ENCODE measurements around the gene GJD4.

GJD4 gene

DNA sequence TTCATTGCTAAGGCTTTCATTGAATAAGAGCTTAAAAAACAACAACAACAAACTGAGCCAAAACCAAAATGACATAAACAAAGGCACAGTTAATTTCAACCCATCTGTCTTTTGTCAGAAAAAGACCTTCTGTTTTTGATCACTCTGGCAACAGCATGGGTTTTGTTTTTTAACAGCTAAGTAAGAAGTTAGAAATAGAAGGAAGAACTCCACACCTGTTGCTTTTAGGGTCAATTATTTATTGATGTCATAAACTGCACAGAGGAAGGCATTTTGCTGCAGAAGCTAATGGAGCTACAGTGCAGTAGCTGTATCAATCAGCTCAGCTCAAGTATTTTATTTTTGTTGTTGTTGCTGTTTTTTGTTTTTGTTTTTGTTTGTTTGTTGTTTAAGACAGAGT is 16.3 kb upstream of the GJD4 start:
- no peak for DNase-seq (ENCODE audit: low read depth, low spot score)
- H3K4me1 ChIP-seq (ENCODE audit: insufficient read depth, insufficient read length), result peaks cover 3% of the 10 kb centered on the region
- no peak overlapping the region for H3K4me3 ChIP-seq (ENCODE audit: insufficient read length, low read depth)
- TF ChIP-seq YY1 (IDR thresholded peaks at IDR 0.05; ENCODE audit: insufficient read depth, insufficient read length) (no peak), ZNF274 (IDR thresholded peaks at IDR 0.05; ENCODE audit: low read depth, low read length) (no peak), SUZ12 (IDR thresholded peaks at IDR 0.05; ENCODE audit: extremely low read depth, insufficient read depth, insufficient read length) (no peak)
- no peaks in the 10 kb centered on the region for H3K27me3 ChIP-seq (ENCODE audit: insufficient read depth, insufficient read length)
- H3K9me3 ChIP-seq (ENCODE audit: insufficient read depth, low read length), result peaks cover 6% of the 10 kb centered on the region; the same call in 1 of the 2 replicates
- H3K36me3 ChIP-seq (ENCODE audit: insufficient read depth, insufficient read length, low read length), result no peaks in the 10 kb centered on the region
- H3K9ac ChIP-seq (ENCODE audit: insufficient read length, low read depth), result no peak overlapping the region

DNA sequence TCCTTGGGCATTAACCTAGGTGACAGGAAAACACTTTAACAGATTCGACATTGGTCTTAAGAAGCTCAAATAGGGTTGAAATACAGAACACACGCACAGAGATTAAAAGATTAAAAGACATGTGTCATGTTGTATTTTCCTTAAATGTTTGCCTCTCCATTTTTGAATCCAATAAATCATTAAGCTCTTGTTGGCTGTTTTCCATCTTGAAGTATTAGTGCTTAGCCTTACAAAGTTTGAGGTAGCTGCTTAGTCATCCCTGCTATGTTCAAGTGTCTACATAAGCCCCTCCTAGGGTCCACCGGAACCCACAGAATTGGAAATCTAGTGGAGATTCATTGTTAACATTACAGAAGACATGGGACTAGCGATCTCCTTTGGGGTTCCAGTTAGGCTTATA is 12.7 kb upstream of the GJD4 start:
- no peaks in the 10 kb centered on the region for H3K27me3 ChIP-seq (ENCODE audit: insufficient read depth, insufficient read length)
- no peak for DNase-seq (ENCODE audit: low read depth, low spot score)
- H3K4me3 ChIP-seq (ENCODE audit: insufficient read length, low read depth), result no peak overlapping the region
- peaks cover 8% of the 10 kb centered on the region for H3K4me1 ChIP-seq (ENCODE audit: insufficient read depth, insufficient read length)
- H3K36me3 ChIP-seq (ENCODE audit: insufficient read depth, insufficient read length, low read length), result no peaks in the 10 kb centered on the region
- TF ChIP-seq YY1 (IDR thresholded peaks at IDR 0.05; ENCODE audit: insufficient read depth, insufficient read length) (no peak), SUZ12 (IDR thresholded peaks at IDR 0.05; ENCODE audit: extremely low read depth, insufficient read depth, insufficient read length) (no peak), ZNF274 (IDR thresholded peaks at IDR 0.05; ENCODE audit: low read depth, low read length) (no peak)
- no peak overlapping the region for H3K9ac ChIP-seq (ENCODE audit: insufficient read length, low read depth)
- H3K9me3 ChIP-seq (ENCODE audit: insufficient read depth, low read length), result peaks cover 6% of the 10 kb centered on the region; the same call in 1 of the 2 replicates

DNA sequence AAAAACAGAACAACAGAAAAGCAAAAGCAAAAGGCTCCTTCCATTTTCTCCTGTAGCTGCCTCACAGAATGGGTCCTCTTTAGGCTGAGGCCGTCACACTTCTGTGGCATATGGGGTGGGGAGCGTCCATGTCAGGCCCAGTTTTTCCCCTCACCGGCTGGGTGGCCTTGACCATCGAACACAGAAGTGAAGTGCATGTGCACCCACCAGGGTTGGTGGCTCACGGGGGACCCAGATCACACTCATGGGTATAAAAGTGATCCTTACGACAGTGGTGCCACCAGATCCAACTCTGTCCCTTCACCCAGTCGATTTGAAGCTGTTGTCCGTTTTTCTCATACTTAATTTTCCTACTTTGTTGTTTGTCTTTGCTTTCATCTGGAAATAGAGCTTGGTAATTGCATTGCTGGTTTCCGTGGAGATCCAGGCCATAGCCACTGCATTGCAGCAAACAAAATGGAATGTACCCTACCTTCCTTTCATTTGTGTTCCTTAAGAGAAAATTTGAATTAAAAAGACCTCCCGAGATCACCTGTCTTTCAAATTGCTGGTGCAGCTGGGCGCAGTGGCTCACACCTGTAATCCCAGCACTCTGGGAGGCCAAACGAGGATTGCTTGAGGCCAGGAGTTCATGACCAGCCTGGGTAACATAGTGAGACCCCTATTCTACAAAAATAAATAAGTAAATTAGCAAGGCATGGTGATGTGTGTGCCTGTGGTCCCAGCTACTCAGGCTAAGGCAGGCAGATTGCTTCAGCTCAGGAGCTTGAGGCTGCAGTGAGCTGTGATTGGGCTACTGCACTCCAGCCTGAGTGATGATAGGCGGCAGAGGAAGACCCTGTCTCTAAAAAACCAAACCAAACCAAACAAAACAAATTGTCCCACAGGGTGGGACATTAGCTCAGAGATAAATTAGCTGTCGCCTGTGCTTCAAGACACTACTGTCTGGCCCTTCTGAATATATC is 10.7 kb upstream of the GJD4 start:
- H3K9me3 ChIP-seq (ENCODE audit: insufficient read depth, low read length), result peaks cover 6% of the 10 kb centered on the region; the same call in 1 of the 2 replicates
- H3K4me1 ChIP-seq (ENCODE audit: insufficient read depth, insufficient read length), result peaks cover 8% of the 10 kb centered on the region
- DNase-seq (ENCODE audit: low read depth, low spot score), result no peak
- H3K36me3 ChIP-seq (ENCODE audit: insufficient read depth, insufficient read length, low read length), result no peaks in the 10 kb centered on the region
- H3K27me3 ChIP-seq (ENCODE audit: insufficient read depth, insufficient read length), result no peaks in the 10 kb centered on the region
- H3K4me3 ChIP-seq (ENCODE audit: insufficient read length, low read depth), result no peak overlapping the region
- no peak overlapping the region for H3K9ac ChIP-seq (ENCODE audit: insufficient read length, low read depth)
- no peak for TF ChIP-seq YY1 (IDR thresholded peaks at IDR 0.05; ENCODE audit: insufficient read depth, insufficient read length)
- no peak for TF ChIP-seq ZNF274 (IDR thresholded peaks at IDR 0.05; ENCODE audit: low read depth, low read length)
- TF ChIP-seq SUZ12 (IDR thresholded peaks at IDR 0.05; ENCODE audit: extremely low read depth, insufficient read depth, insufficient read length), result no peak

GRCh38 chr10:35595106-35595505 is 10.0 kb upstream of the GJD4 start:
- Histone ChIP-seq H3K4me3 (ENCODE audit: insufficient read length, low read depth) (no peak overlapping the region), H3K4me1 (ENCODE audit: insufficient read depth, insufficient read length) (peaks cover 8% of the 10 kb centered on the region), H3K9me3 (ENCODE audit: insufficient read depth, low read length) (peaks cover 6% of the 10 kb centered on the region; the same call in 1 of the 2 replicates)

GRCh38 chr10:35598379-35598778 is 6.8 kb upstream of the GJD4 start:
- peaks cover 8% of the 10 kb centered on the region for H3K4me1 ChIP-seq (ENCODE audit: insufficient read depth, insufficient read length)
- TF ChIP-seq SUZ12 (IDR thresholded peaks at IDR 0.05; ENCODE audit: extremely low read depth, insufficient read depth, insufficient read length) (no peak), ZNF274 (IDR thresholded peaks at IDR 0.05; ENCODE audit: low read depth, low read length) (no peak)
- no peaks in the 10 kb centered on the region for H3K9me3 ChIP-seq (ENCODE audit: insufficient read depth, low read length)
- no peak overlapping the region for H3K9ac ChIP-seq (ENCODE audit: insufficient read length, low read depth)
- no peak overlapping the region for H3K4me3 ChIP-seq (ENCODE audit: insufficient read length, low read depth)
- DNase-seq (ENCODE audit: low read depth, low spot score), result no peak
- no peaks in the 10 kb centered on the region for H3K27me3 ChIP-seq (ENCODE audit: insufficient read depth, insufficient read length)
- H3K36me3 ChIP-seq (ENCODE audit: insufficient read depth, insufficient read length, low read length), result no peaks in the 10 kb centered on the region

More at GRCh38 chr10:35595106-35595505, 10.0 kb upstream of the GJD4 start:
- TF ChIP-seq SUZ12 (IDR thresholded peaks at IDR 0.05; ENCODE audit: extremely low read depth, insufficient read depth, insufficient read length) (no peak), ZNF274 (IDR thresholded peaks at IDR 0.05; ENCODE audit: low read depth, low read length) (no peak), YY1 (IDR thresholded peaks at IDR 0.05; ENCODE audit: insufficient read depth, insufficient read length) (no peak)
- Histone ChIP-seq H3K36me3 (ENCODE audit: insufficient read depth, insufficient read length, low read length) (no peaks in the 10 kb centered on the region), H3K9ac (ENCODE audit: insufficient read length, low read depth) (no peak overlapping the region), H3K27me3 (ENCODE audit: insufficient read depth, insufficient read length) (no peaks in the 10 kb centered on the region)
- DNase-seq (ENCODE audit: low read depth, low spot score), result no peak

DNA sequence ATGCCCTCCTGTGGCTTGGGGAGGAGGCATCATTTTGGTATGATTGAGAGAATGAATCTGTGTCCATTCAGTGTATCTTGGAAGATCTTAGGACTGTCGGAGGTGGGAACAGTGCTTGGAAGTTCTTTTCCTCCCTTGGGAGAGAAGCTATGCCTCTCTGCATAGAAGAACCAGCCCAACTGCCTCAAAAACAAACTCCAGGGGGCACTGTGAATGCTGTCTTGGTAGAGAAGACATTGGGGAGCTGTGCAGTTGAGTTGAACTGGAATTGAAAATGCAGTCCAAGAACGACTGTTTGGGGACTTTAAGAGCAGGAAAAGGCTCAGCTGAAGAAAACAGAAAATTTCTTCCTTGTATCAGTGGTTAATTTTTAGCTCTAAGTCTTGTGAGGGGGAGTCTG is 4.9 kb upstream of the GJD4 start:
- Histone ChIP-seq H3K9ac (ENCODE audit: insufficient read length, low read depth) (no peak overlapping the region), H3K36me3 (ENCODE audit: insufficient read depth, insufficient read length, low read length) (no peaks in the 10 kb centered on the region), H3K4me3 (ENCODE audit: insufficient read length, low read depth) (no peak overlapping the region), H3K4me1 (ENCODE audit: insufficient read depth, insufficient read length) (no peaks in the 10 kb centered on the region), H3K27me3 (ENCODE audit: insufficient read depth, insufficient read length) (no peaks in the 10 kb centered on the region), H3K9me3 (ENCODE audit: insufficient read depth, low read length) (no peaks in the 10 kb centered on the region)
- no peak for DNase-seq (ENCODE audit: low read depth, low spot score)
- no peak for TF ChIP-seq SUZ12 (IDR thresholded peaks at IDR 0.05; ENCODE audit: extremely low read depth, insufficient read depth, insufficient read length)
- no peak for TF ChIP-seq ZNF274 (IDR thresholded peaks at IDR 0.05; ENCODE audit: low read depth, low read length)
- no peak for TF ChIP-seq YY1 (IDR thresholded peaks at IDR 0.05; ENCODE audit: insufficient read depth, insufficient read length)

- H3K4me3 ChIP-seq (ENCODE audit: insufficient read length, low read depth), result no peak overlapping the region
- no peak for TF ChIP-seq YY1 (IDR thresholded peaks at IDR 0.05; ENCODE audit: insufficient read depth, insufficient read length)
- TF ChIP-seq SUZ12 (IDR thresholded peaks at IDR 0.05; ENCODE audit: extremely low read depth, insufficient read depth, insufficient read length), result no peak
- no peak for TF ChIP-seq ZNF274 (IDR thresholded peaks at IDR 0.05; ENCODE audit: low read depth, low read length)
- no peak overlapping the region for H3K9ac ChIP-seq (ENCODE audit: insufficient read length, low read depth)
- no peaks in the 10 kb centered on the region for H3K27me3 ChIP-seq (ENCODE audit: insufficient read depth, insufficient read length)
- no peak for DNase-seq (ENCODE audit: low read depth, low spot score)
- no peaks in the 10 kb centered on the region for H3K36me3 ChIP-seq (ENCODE audit: insufficient read depth, insufficient read length, low read length)
- peaks cover 2% of the 10 kb centered on the region for H3K4me1 ChIP-seq (ENCODE audit: insufficient read depth, insufficient read length)
- H3K9me3 ChIP-seq (ENCODE audit: insufficient read depth, low read length), result no peaks in the 10 kb centered on the region
These were observed 1.3 kb downstream of the GJD4 start for GRCh38 chr10:35606430-35606829.
